NCI-H1417 (cell line): ENCODE data around the gene SLC30A7.
"Not testable (repeated sequence)": the region's sequence is repeated elsewhere in the genome, so short reads cannot be mapped to it uniquely, and the experiment has no call there.

Experiments
- DNase-seq, 3 experiments: peaks; one replicate each; lab custom pipeline; 2025; lab: John Stamatoyannopoulos, UW

SLC30A7 gene

GRCh38 chr1:100895540-100896480, at the start of gene SLC30A7:
Gene SLC30A7 (plus strand): TSS chr1:100896090. CDS start chr1:100896263, 173 bp downstream.
- DNase-seq = peak; percentile 84 to 86 (median 86)

DNA sequence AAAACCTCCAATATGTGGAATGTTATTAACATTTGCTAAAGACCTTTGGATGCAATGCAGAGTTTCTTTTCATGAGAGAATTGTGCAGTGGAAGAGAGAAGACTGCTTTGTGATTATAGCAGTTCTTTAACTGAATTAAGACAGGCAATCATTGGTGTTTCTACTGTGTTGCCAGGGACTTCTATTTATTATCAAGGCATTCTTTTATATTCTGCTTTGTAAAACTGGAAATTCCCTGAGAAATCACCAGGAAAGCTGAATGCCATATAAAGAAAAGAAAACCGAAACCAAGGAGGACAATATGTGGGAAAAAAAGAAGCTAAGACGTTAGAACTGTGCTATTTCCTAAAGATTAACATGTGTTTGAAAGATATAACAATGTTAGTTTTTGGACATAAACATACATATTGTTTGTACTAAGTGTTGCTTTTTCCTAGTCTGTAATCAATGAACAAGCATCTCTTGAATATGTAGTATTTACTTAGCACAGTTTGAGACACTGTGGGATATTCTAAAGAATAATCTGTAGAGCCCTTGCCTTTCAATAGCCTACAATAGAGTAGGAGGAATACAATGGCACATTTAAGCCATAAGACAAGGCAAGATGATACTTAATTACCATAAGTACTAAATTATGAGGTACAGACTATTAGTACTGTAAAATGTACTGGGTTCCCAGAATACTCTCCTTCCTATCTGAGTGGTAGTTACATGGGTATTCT, 48.4 kb upstream of the SLC30A7 start:
- peak in 2 of 3 experiments; percentile 4 to 75 for DNase-seq

- DNase-seq = no peak
These were observed 44.2 kb upstream of the SLC30A7 start for GRCh38 chr1:100851726-100852125.

DNA sequence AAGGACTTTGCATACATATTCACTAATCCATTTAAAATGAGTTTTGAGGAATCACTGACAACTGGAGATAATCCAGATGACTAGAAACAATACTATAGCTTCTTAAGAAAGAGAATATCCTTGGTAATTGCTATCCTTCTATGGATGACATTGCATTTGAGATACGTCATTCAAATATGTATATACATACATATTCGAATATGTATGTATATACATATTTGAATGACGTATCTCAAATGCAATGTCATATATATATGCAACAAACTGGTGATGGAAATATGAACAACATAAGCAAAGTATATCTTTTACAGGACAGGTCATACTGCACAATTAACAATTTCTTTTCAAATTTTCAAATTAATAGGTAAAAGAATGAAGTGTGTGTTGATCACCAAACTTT, 42.9 kb upstream of the SLC30A7 start:
- no peak for DNase-seq

GRCh38 chr1:100855116-100855515, 40.8 kb upstream of the SLC30A7 start:
- not testable (repeated sequence) for DNase-seq

- peak in 1 of 3 experiments; percentile 46 for DNase-seq
These were observed 35.4 kb upstream of the SLC30A7 start for GRCh38 chr1:100860397-100860991.

- no peak for DNase-seq
These were observed 34.5 kb upstream of the SLC30A7 start for GRCh38 chr1:100861379-100861778.

DNA sequence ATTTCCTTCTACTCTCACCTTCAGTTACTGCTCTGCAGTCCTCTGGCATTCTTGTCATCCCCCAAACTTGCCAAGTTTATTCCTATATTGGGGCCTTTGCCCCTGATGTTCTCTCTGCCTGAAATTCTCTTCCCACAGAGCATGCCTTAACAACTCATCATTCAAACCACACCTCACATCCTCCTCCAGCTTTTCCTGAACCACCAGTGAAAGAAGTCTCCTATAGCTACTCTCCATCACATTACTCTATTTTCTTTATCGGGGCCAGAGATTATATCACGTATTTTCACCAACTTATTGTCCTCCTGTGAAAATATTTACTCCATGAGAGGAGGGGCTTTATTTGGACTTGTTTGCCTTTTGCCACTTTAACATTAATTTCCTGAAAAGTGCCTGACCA, 33.3 kb upstream of the SLC30A7 start:
- DNase-seq = no peak

GRCh38 chr1:100866041-100866900, 29.6 kb upstream of the SLC30A7 start:
- peak in 1 of 3 experiments; percentile 54 for DNase-seq

- no peak for DNase-seq
These were observed 29.0 kb upstream of the SLC30A7 start for GRCh38 chr1:100866901-100867206.

DNA sequence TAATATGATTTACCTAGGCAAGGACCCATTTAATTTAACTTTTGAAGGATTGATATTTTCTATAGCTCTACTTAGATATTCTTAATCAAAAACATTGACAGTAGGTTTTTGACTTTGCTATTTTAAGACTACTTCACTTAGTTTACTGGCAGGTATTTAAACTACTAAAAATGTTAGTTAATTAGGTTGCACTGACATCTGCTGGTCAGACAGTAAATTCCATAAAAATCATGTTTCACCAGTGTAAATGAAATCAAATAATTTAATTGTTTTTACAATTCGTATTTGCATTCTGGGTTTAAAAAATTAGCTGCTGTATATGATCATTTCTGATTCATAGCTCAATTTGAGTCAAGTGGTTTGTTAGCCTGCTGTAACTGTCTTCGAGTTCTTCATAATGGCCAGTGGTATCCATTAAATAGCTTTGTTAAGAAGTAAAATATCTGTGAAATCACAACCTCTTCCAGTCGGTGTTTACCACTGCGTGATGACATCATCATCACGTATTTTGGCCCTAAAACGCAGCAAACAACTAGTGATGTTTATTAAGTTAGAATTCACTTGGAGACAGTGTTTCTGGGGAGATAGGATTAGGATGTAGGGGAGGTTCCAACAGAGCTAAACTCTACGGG, 27.4 kb upstream of the SLC30A7 start:
- peak; percentile 7 to 61 (median 33) for DNase-seq

DNA sequence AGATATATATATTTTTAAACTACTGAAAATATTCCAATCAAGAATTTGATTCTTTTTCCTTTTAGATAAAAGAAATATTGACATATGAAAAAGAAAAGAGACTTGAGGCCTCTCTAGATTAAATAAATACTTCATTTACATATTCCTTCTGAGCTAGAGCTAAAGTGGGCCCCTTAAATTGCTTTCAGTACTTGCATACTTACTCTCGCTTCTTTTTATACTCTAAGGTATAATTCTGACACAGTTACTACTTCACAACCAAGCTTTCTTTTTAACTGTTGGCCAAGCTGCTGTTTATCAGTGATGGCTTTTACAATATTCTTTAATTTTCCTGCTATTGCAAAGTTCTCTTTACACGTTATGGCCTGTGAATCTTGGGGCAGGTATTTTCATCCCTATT, 25.9 kb upstream of the SLC30A7 start:
- DNase-seq = no peak

DNA sequence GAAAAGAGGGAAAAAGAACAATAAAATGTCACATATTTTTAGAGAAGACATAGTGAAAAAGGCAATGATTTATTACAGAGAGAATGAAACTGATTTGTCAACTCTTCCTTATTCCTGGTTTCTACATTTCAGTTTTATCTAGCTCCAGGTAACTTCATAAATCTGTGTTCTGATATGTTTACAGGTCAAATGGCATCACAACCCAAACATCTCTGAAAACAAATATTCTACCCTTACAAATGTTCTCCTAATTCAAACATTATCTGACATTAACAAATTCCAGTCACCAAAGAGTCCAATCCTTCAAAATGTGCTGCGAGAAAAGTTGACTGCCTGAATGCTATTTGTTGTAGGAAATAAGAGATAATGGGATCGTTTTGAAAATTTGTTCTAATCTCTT, 21.5 kb upstream of the SLC30A7 start:
- no peak for DNase-seq

DNA sequence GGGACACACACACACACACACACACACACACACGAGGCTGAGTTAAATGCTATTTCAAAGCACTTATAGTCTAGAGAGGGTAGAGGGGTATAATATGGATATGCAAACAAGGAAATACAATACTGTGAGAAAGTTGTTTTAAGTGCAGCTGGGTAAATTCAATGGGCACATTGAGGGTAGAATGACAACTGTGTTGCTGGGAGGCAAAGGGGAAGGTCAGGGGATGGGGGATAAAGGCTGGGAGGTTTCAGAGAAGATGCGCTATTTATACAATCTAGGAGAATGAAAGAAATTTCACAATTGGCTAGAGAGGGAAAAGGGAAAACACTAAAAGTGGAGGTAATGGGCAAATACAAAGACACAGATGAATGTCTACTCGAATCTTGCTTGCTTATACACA, 20.7 kb upstream of the SLC30A7 start:
- DNase-seq = peak; percentile 24 to 71 (median 70)

- DNase-seq = no peak
These were observed 19.6 kb upstream of the SLC30A7 start for GRCh38 chr1:100876291-100876690.

DNA sequence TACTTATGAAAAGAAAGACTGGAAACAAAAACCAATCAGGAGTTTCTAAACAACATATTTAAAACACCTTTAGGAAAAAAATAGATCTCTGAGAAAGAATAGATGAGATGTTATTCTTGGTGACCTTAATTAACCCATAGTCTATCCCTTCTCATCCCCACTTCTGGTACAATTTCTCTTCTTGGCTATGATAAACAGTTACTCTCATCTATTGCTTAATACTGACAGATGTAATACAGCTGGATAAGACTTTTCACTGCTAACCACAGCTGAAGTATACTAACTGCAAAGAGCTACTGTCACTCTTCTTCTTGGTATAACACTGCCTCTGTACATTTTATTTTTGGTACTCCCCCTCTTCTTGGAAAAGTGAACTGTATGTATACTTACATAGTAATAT, 16.5 kb upstream of the SLC30A7 start:
- no peak for DNase-seq

DNA sequence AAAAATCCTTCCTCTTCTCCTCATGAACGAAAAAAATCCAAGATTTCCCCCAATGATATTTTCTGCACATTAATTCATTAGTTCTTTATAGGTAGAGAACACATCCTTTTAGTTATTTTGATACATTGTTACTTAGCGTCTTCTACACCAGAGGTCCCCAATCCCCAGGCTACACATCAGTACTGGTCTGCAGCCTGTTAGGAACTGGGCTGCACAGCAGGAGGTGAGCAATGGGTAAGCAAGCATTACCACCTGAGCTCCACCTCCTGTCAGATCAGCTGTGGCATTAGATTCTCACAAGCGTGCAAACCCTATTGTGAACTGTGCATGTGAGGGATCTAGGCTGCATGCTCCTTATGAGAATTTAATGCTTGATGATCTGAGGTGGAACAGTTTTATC, 14.2 kb upstream of the SLC30A7 start:
- no peak for DNase-seq

- DNase-seq = no peak
These were observed 13.2 kb upstream of the SLC30A7 start for GRCh38 chr1:100882698-100883097.

DNA sequence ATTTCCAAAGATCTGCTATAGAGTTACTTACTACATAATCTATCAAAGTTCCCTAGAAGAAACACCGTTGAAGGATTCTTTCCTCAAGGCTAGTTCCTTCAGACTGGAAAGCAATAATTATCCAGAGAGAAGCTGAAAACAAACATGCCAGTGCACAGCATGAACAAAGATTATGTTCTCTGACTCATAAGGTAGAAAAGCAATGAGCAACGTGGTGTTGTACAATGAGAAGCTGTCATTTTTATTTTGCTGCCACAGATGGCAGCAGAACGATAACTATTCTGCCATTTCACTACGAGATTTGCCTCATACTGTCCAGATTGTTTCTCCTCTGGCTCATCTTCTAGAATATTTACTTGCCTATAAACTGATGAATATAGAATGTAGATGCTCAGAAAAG, 11.9 kb upstream of the SLC30A7 start:
- DNase-seq = peak in 1 of 3 experiments; percentile 18

GRCh38 chr1:100889007-100889406, 6.9 kb upstream of the SLC30A7 start:
- not testable (repeated sequence) for DNase-seq

DNA sequence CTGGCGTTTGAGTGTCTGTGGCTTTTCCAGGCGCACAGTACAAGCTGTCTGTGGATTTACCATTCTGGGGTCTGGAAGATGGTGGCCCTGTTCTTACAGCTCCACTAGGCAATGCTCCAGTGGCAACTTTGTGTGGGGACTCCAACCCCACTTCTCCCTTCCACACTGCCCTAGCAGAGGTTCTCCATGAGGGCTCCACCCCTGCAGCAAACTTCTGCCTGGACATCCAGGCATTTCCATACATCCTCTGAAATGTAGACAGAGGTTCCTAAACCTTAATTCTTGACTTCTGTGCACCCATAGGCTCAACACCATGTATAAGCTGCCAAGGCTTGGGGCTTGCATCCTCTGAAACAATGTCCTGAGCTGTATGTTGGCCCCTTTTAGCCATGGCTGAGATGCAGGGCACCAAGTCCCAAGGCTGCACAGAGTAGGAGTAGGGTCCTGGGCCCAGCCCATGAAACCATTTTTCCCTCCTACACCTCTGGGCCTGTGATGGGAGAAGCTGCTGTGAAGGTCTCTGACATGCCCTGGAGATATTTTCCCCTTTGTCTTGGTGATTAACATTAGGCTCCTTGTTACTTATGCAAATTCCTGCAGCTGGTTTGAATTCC, 5.9 kb upstream of the SLC30A7 start:
- not testable (repeated sequence) for DNase-seq
